Bronchial epithelial cell (primary cell): ENCODE measurements around the gene NCBP1. TPM values are rescaled to one million over a fixed set of nuclear protein-coding genes. Genes with fewer than 3 reads are reported as not detected.

Experiments
- DNase-seq: peaks from one replicate; pipeline ENCODE4 v3.0.0-alpha.2; 2010; ENCODE audit warnings: low read depth
- FAIRE-seq: peaks from 2 replicates; lab custom pipeline; 2011; peaks lifted over from hg19 to GRCh38; lab: Jason Lieb, UNC
- H3K27me3 ChIP-seq: 2 replicates; pipeline ENCODE4 v1.5.1; 2011; ENCODE audit warnings: low read length; ENCODE audit not compliant: control insufficient read depth, insufficient read depth
- H3K36me3 ChIP-seq: 2 replicates; pipeline ENCODE4 v1.5.1; 2011; ENCODE audit warnings: low read length; ENCODE audit not compliant: control insufficient read depth, insufficient read depth
- H3K4me3 ChIP-seq: 2 replicates; pipeline ENCODE4 v1.5.1; 2011; ENCODE audit warnings: mild to moderate bottlenecking, low read depth, low read length, control low read depth
- total RNA-seq: library from RNA; depleted of rRNA; stranded (reverse); fragments of >200 nt; gene quantifications from 2 replicates; pipeline ENCODE4 v1.2.1, GENCODE V29; 2014
- TF ChIP-seq, protein P1 (sequence below): IDR thresholded peaks from 2 replicates; pipeline ENCODE4 v1.5.1; 2011; ENCODE audit warnings: mild to moderate bottlenecking, moderate library complexity, low read length, control low read depth, inconsistent platforms; ENCODE audit not compliant: insufficient read depth, severe bottlenecking

Gene NCBP1
- total RNA-seq, 1 donor from 2014 or later = 25.0 TPM

DNA sequence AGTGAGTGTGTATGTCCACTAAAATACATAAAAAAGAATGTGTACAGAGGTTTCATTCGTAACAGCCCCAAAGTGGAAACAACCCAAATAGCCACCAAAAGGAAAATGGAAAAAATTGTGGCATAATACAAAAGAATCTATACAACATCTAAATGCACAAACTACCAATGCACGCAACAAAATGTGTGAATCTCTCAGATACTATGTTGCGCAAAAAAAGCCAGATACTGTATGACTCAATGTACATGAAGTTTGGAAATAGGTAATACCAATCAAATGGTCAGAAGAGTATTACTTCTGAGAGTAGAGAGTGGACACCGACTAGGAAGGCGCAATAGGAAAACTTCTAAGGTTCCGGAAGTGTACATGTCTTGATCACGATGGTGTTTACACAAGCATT lies 61.1 kb downstream of the NCBP1 start:
- no peaks in the 10 kb centered on the region for H3K27me3 ChIP-seq
- DNase-seq (peak; percentile 51), FAIRE-seq (no peak)
- H3K4me3 ChIP-seq = no peak overlapping the region
- peaks cover 3% of the 10 kb centered on the region for H3K36me3 ChIP-seq
- TF ChIP-seq, protein P1, sequence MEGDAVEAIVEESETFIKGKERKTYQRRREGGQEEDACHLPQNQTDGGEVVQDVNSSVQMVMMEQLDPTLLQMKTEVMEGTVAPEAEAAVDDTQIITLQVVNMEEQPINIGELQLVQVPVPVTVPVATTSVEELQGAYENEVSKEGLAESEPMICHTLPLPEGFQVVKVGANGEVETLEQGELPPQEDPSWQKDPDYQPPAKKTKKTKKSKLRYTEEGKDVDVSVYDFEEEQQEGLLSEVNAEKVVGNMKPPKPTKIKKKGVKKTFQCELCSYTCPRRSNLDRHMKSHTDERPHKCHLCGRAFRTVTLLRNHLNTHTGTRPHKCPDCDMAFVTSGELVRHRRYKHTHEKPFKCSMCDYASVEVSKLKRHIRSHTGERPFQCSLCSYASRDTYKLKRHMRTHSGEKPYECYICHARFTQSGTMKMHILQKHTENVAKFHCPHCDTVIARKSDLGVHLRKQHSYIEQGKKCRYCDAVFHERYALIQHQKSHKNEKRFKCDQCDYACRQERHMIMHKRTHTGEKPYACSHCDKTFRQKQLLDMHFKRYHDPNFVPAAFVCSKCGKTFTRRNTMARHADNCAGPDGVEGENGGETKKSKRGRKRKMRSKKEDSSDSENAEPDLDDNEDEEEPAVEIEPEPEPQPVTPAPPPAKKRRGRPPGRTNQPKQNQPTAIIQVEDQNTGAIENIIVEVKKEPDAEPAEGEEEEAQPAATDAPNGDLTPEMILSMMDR = no peak

DNA sequence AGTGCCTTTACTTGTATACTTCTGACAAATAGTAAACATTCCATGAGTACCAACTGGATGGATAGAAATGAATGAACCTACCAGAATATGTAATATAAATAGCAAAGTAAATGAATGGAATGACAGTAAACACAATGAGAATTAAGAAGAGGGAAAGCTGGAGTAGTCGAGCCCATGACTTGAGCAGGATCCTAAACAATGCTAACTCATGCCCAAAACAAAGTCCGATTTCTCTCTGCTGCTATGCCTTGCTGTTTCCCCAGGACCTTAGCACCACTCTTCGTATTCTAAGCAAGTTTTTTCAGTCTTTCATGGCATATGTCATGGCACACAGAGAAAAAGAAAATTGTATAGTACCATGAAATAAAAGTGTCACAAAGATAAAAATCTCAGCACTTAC lies 61.8 kb downstream of the NCBP1 start:
- Histone ChIP-seq H3K4me3 (no peak overlapping the region), H3K36me3 (no peaks in the 10 kb centered on the region), H3K27me3 (no peaks in the 10 kb centered on the region)
- FAIRE-seq (no peak), DNase-seq (no peak)
- TF ChIP-seq, protein P1 = no peak

DNA sequence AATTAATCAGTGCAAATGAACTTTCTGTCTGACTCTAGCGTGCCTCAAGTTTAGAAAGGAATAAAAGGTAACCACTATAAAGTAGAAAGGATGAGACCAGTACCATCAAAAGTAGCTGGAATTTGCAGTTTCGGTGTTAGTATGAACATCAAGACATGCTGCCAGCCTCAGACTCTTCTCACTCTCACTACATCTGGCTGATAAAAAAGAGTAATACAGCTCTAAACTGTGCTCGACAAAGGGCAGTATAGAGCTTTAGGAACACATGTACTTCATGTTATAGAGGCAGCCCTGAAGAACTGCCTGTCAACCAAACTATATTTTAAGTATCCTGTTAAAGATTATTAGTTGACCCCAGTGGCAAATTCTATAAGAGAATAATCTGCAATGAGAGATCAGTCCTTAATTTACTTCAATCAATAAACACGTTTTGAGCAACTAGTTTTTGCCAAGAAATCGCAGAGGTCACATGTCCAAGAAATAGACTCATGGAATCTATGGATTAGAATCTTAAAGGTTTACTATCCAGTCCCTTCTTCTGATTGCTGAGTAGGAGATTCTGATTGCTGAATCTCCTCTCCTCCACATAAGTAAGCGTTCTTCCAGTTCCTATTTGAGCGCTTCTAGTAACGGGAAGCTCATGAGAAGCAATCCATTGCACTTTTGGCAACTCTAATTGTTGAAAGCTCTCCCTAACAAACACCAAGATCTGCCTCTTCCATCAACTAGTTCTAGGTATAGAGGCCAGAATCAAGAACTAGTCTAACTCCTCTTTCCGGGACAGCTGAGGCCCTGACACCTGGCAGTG lies 62.6 kb downstream of the NCBP1 start:
- H3K27me3 ChIP-seq = no peaks in the 10 kb centered on the region
- DNase-seq = peak; percentile 35
- TF ChIP-seq, protein P1 = no peak
- H3K36me3 ChIP-seq = no peaks in the 10 kb centered on the region
- peak overlapping the region; percentile 91 for H3K4me3 ChIP-seq
- FAIRE-seq = no peak

DNA sequence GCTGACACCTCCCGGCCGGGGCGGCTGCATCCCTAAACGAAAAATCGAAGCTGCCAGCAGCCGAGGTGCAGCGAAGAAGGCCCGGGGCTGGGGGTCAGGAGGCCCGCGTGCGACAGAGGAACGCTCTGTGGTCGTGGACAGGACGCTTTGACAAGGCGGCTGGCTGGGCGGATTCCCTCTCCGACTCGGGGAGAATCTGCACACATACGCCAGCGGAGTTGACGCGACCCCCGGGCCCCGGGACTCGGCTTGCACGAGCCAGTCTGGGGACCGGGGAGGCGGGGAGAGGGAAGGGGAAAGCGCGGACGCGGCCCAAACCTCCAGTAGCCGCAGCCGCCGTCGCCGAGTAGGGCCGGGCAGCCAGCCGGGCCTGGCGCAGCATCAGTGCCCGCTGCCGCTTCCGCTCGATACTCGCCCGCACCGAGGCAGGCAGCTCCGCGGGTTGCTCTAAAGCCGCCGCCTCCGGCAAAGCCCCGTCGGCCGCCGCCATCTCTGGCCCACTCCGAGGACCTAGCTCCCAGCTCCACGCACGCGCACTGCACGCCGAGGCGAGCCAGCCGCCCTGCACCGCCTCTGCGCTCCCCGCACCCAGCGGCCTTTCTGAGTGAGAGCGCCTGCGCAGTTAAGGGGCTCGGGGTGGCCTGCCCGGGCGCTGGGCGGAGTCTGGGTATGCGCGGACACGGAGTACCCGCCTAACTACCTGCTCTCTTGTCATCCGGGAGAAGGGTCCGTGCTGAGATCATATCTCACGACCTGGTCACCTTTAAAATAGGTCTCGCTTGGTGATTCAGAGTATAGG lies 63.4 kb downstream of the NCBP1 start, which contains the start of gene XPA:
Gene XPA (minus strand): TSS at position 538 of the 799 bp plus-strand sequence. CDS start 48 bp downstream, at position 490.
- DNase-seq = peak; percentile 84
- TF ChIP-seq, protein P1 = no peak
- no peak for FAIRE-seq

DNA sequence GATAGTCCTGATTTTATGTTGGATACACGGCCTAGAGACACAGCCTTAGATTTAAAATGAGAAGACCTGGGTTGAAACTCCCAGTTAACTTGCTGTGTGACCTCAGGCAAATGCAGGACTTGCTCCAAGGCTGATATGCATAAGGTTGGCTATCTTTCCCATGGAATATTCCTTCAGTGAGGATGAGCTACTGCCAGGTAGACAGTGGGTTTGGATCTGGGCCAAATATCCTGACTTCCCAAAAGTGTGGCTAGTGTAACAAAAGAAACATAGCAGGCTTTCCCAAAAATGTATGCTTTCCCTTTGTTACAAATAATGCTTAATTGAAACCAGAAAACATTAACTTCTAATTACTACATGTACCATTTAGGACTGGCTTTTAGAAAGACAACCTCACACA lies 64.2 kb downstream of the NCBP1 start:
- H3K36me3 ChIP-seq = no peaks in the 10 kb centered on the region
- no peaks in the 10 kb centered on the region for H3K27me3 ChIP-seq
- no peak overlapping the region for H3K4me3 ChIP-seq
- no peak for DNase-seq
- TF ChIP-seq, protein P1 = no peak
- FAIRE-seq = no peak

More for the DNA sequence above, 63.4 kb downstream of the NCBP1 start, which contains the start of gene XPA:
- Histone ChIP-seq H3K27me3 (no peaks in the 10 kb centered on the region), H3K36me3 (no peaks in the 10 kb centered on the region), H3K4me3 (peak within 1 kb of the TSS; percentile 91)
